ENCODE results near the gene SGPL1. TPM values are rescaled to one million over a fixed set of nuclear protein-coding genes. Genes with fewer than 3 reads are reported as not detected.

Gene SGPL1
- total RNA-seq, 6 experiments from 2014 or later: 22.4 to 30.9 (median 26.0) TPM

DNA sequence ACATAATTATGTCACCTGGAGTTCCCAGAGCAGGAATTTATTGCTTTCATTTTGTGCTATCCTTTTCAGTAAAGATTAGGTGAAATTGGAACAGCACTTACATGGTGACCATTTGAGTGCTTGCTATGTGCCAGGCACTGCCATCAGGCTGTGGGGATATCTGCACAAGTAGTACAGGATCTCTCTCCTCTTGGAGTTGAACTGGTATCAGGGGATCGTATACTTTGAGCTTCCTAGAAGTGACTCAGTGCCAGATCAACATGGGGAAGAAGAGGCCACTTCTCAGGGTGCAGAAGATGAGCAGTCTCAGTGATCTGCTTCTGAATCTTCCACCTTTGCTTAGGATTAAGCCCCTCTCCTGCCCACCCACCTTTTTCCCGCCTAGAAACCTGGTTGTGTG is 29.5 kb downstream of the SGPL1 start:
- Mint-ChIP-seq H3K4me3 (no peak overlapping the region), H3K27ac (peak overlapping the region; percentile 49), H3K36me3 (ENCODE audit: low read depth) (peaks cover 42% of the 10 kb centered on the region), H3K27me3 (ENCODE audit: insufficient read depth) (no peaks in the 10 kb centered on the region), H3K9me3 (no peaks in the 10 kb centered on the region), H3K4me1 (ENCODE audit: low read depth) (peaks cover 58% of the 10 kb centered on the region)
- DNase-seq: no peak
- TF ChIP-seq, protein P1, sequence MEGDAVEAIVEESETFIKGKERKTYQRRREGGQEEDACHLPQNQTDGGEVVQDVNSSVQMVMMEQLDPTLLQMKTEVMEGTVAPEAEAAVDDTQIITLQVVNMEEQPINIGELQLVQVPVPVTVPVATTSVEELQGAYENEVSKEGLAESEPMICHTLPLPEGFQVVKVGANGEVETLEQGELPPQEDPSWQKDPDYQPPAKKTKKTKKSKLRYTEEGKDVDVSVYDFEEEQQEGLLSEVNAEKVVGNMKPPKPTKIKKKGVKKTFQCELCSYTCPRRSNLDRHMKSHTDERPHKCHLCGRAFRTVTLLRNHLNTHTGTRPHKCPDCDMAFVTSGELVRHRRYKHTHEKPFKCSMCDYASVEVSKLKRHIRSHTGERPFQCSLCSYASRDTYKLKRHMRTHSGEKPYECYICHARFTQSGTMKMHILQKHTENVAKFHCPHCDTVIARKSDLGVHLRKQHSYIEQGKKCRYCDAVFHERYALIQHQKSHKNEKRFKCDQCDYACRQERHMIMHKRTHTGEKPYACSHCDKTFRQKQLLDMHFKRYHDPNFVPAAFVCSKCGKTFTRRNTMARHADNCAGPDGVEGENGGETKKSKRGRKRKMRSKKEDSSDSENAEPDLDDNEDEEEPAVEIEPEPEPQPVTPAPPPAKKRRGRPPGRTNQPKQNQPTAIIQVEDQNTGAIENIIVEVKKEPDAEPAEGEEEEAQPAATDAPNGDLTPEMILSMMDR (IDR thresholded peaks at IDR 0.05): no peak

DNA sequence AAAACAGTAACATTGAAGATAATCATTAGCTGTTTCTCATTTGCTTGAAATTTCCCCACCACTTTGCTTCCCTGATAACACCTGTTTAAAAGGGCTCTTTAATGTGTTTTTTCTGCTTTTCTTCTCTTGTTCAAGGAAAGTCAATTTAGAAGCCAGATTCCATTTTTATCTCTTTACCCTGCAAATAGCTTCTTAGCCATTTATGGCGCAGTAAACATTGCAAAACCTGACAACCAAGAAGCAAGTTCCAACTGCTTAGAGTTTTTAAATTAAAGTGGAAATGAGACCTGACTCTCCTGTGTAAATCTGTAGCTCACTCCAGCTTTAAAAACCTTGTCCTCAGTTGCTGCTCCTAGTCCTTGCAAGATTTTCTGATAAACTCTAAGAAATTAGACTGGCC is 30.1 kb downstream of the SGPL1 start:
- TF ChIP-seq, protein P1 (IDR thresholded peaks at IDR 0.05): no peak
- Mint-ChIP-seq H3K36me3 (ENCODE audit: low read depth) (peaks cover 39% of the 10 kb centered on the region), H3K4me1 (ENCODE audit: low read depth) (peaks cover 64% of the 10 kb centered on the region), H3K27me3 (ENCODE audit: insufficient read depth) (no peaks in the 10 kb centered on the region), H3K27ac (no peak overlapping the region), H3K4me3 (no peak overlapping the region), H3K9me3 (no peaks in the 10 kb centered on the region)
- DNase-seq: no peak

DNA sequence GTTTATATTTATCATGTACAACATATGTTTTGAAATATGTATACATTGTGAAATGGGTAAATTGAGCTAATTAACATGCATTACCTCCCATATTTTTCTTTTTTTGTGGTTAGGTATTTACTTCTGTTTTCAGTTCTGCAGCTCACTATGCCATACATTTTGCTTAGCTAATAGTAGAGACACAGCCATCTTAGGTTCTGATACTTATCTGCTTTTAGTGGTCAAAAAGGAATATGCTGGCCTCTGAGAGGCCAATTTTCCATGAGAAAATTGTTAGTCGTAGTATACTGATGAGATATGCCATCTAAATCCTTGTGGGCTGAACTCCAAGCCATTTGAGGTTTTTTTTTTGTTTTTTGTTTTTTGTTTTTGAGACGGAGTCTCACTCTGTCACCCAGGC is 31.0 kb downstream of the SGPL1 start:
- H3K27ac Mint-ChIP-seq: no peak overlapping the region

DNA sequence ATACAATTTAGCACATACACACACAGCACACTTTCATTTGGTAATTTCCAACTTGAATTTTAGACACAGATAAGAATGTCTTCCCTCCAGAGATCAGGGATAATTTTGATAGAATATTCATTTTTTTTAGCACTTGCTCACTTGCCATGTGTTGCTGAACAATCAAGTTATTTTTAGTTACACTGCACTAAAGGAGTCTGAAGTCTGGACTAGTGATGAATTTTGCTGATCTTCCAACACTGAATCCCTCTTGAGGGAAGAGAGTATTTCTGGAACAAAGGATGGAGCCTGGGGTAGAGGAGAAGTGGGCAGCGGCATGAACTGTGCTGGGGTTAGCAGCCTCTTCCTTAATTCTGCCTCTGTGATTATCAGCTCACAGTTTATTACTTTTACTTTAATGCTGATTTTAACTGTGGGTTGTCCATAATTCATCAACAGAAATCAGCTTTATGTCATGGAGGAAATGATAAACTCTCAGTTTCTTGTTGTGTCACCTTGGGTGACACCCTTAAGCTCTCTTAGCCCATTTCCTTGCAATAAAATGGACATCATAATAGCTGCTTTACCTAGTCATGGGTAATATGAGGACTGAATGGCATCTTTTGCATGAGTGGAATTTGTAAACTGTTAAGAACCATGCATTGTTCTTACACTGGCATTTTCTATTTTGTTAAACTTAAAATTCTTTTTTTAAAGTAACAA is 32.1 kb downstream of the SGPL1 start:
- DNase-seq: no peak
- H3K9me3 Mint-ChIP-seq: no peaks in the 10 kb centered on the region

More for the DNA sequence above, 31.0 kb downstream of the SGPL1 start:
- Mint-ChIP-seq H3K36me3 (ENCODE audit: low read depth) (peaks cover 35% of the 10 kb centered on the region), H3K27me3 (ENCODE audit: insufficient read depth) (no peaks in the 10 kb centered on the region), H3K4me3 (no peak overlapping the region), H3K4me1 (ENCODE audit: low read depth) (peaks cover 65% of the 10 kb centered on the region), H3K9me3 (no peaks in the 10 kb centered on the region)
- TF ChIP-seq, protein P1 (IDR thresholded peaks at IDR 0.05): no peak
- DNase-seq: no peak

DNA sequence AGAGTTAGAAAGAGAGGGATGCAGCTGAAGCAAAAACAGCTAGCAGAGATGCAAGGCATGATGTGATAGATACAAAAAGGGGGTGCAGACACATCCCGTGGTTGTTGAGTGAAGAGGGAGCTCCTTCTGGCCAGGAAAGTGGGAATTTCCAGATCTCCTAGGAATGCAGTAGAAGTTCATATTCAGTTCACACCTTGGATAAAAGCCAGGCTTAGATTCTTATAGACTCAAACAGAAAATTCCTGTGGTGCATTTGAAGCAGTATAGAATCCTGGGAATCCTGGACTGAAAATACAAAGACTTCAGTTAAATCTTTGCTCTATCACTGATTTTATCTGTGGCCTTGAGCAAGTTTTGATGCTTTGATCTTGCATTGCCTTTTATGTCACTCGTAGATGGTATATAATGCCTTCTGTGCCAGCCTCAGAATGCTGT is 33.9 kb downstream of the SGPL1 start:
- Mint-ChIP-seq H3K4me1 (ENCODE audit: low read depth) (peaks cover 50% of the 10 kb centered on the region), H3K27me3 (ENCODE audit: insufficient read depth) (no peaks in the 10 kb centered on the region), H3K9me3 (no peaks in the 10 kb centered on the region), H3K4me3 (peak overlapping the region; percentile 57), H3K36me3 (ENCODE audit: low read depth) (peaks cover 26% of the 10 kb centered on the region), H3K27ac (peak overlapping the region; percentile 79)
- TF ChIP-seq, protein P1 (IDR thresholded peaks at IDR 0.05): no peak
- peak; percentile 86 for DNase-seq

More for the DNA sequence above, 32.1 kb downstream of the SGPL1 start:
- no peak overlapping the region for H3K4me3 Mint-ChIP-seq
- H3K4me1 Mint-ChIP-seq (ENCODE audit: low read depth): peaks cover 65% of the 10 kb centered on the region
- no peaks in the 10 kb centered on the region for H3K27me3 Mint-ChIP-seq (ENCODE audit: insufficient read depth)
- TF ChIP-seq, protein P1 (IDR thresholded peaks at IDR 0.05): no peak
- H3K27ac Mint-ChIP-seq: peak overlapping the region; percentile 45
- H3K36me3 Mint-ChIP-seq (ENCODE audit: low read depth): peaks cover 28% of the 10 kb centered on the region
